Neural progenitor cell (in vitro differentiated cells): ENCODE results near the gene LRRTM3.

Experiments
- EZH2 ChIP-seq: fragments of 200-600 bp; sonication (generic); IDR thresholded peaks from 2 replicates; pipeline ENCODE4 v1.6.1; 2017; ENCODE audit warnings: antibody characterized with exemption, mild to moderate bottlenecking, moderate library complexity
- EZH2phosphoT487 ChIP-seq: fragments of 200-600 bp; sonication (generic); IDR thresholded peaks from 2 replicates; pipeline ENCODE4 v1.6.1; 2017; ENCODE audit warnings: antibody characterized with exemption
- TF ChIP-seq, protein P1 (sequence below): fragments of 200-600 bp; sonication (generic); IDR thresholded peaks from 2 replicates; pipeline ENCODE4 v1.5.1; 2017; ENCODE audit warnings: antibody characterized with exemption, mild to moderate bottlenecking

- TF ChIP-seq, protein P1, sequence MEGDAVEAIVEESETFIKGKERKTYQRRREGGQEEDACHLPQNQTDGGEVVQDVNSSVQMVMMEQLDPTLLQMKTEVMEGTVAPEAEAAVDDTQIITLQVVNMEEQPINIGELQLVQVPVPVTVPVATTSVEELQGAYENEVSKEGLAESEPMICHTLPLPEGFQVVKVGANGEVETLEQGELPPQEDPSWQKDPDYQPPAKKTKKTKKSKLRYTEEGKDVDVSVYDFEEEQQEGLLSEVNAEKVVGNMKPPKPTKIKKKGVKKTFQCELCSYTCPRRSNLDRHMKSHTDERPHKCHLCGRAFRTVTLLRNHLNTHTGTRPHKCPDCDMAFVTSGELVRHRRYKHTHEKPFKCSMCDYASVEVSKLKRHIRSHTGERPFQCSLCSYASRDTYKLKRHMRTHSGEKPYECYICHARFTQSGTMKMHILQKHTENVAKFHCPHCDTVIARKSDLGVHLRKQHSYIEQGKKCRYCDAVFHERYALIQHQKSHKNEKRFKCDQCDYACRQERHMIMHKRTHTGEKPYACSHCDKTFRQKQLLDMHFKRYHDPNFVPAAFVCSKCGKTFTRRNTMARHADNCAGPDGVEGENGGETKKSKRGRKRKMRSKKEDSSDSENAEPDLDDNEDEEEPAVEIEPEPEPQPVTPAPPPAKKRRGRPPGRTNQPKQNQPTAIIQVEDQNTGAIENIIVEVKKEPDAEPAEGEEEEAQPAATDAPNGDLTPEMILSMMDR, result no peak
- TF ChIP-seq EZH2phosphoT487 (no peak), EZH2 (no peak)
These were observed 2.3 kb downstream of the LRRTM3 start for GRCh38 chr10:66927971-66928770.
